Kidney glomerular epithelial cell (primary cell): ENCODE results near the gene ALK.

ENCODE experiments used
- DNase-seq: peaks from one replicate; lab custom pipeline; 2025; lab: John Stamatoyannopoulos, UW

Gene ALK

DNA sequence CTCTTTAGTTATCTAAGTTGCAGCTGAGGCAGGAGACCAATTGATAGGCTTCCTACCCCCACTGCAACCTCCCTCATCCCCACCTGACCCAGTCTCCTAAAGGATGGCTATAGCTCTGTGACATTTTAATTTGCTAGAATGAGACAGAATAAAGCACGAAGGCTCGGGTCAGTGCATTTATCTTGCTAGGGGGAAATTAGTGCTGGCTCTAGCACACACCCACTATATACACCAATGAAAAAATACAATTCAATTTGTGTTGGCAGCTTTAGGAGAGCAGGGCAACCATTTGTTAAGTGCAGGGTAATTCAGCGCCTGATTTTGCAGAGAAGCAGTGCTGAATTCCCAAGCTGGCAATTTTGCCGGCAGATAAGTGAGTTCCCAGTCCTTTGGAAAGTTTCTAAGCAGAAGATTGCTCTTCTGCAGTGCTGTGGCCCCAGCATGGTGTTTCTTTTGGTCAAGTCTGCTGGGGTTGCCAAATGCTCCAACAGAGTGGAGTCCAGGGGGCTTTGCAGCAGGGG is 346.0 kb downstream of the ALK start:
- no peak for DNase-seq

DNA sequence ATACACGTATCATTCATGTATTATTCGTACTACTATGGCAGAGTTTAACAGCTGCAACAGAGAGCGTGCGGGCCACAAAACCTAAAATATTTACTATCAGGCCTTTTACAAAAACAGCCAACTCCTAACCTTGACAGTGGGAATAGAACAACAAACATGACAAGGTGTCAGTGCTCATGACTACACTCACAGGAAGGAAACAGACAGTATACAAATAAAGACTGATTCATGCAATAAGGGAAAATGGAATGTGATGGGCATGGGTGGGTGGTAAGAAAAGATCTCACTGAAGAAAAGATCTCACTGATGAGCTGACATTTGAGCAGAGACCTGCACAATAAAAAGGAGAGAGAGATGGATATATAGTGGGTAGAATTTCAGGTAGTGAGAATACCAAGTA is 347.8 kb downstream of the ALK start:
- DNase-seq, result no peak

DNA sequence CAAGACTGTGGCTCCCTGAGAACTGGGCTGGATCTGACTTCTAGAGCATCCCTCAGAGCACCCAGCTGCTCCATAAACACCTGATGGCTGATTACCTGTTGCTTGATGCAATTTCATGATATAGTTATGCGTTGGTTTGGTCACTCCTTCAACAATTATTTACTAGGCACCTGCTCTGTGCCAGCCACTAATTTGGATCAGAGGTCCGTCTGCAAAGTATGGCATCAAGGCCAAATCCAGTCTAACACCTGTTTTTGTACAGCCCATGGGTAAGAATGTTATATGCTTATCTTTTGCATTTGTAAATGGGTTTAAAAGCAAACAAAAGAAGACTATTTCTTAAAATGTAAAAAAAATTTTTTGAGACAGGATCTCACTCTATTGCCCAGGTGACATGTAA is 348.2 kb downstream of the ALK start:
- DNase-seq, result no peak

DNA sequence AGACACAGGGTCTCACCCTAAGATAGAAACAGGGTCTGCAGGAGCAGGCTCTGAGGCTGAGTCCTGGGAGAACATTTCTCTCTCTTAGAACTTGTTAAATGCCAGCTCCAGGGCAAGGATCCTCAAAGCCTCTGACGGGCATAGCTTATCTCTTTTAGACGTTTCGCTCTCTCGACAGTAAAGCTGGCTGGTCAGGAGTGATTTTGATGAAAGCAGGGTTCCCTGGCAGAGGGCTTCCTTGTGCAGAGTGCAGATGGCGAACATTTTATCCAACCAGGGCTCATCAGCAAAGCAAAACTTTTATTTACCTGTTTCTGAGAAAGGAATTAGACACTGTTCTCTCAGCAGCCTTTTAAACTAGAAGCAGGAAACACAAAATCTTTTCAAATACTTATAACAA is 350.8 kb downstream of the ALK start:
- DNase-seq, result no peak

DNA sequence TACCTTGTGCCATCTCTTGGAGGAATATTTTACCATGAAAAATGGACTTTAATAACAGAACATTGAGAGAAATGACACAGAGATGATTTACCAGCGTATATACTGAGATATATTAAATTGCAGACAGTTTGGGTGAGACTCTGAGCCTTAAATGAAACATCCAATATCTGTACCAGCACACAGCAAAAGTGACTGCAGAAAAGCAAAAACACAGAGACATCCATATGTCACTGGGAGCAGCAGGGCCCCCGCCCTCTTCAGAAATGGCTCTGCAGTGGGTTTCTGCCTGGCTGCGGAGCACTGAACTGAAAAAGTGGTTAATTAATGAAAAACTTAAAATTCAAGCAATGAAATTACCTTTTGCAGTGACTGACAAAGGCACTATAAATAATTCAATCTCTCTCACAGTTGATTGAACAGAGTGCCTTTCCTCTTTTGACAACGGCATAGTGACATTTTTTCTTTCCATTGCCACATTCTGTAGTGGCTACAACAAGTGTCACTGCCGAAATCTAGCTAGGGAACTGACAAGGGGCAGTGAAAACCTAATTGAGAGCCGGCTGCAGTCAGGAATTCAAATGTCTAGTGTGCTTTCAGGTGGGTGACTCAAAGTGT is 353.4 kb downstream of the ALK start:
- DNase-seq, result no peak

DNA sequence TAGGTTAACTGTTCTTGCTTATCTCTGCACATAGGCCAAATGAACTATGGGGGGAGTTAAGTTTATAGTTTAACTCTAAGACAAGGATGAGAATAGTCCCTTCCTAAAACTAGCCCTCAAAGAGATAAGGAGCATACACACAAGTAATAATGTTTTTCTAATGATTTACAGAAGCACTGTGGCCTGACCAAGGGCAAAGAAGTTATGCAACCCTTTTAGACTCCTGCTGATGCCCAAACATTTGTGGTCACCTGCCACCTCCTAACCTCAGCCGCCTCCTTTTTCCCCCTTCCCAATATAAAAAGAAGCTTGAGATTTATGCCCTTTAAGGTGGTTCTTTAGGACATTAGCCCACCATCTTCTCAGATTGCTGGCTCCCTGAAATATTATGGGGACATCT is 357.7 kb downstream of the ALK start:
- no peak for DNase-seq

DNA sequence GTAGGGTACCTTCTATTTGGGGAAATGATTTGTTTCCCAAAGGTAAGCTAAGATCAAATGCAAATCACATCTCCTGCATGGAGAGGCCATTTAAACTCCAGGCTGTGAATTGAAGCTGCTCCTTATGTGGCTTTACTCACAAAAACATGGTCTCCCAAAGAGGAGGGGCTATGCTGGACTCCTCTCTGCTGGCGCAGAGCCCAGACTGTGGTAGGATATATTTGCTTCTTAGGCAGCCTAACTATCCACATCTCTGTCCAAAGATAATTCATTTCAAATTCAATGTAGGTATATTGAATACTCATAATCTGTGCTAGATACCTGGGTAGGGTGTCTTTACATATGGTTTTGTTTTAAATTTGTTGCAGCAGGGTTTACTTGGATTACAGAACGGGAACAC is 358.5 kb downstream of the ALK start:
- no peak for DNase-seq

DNA sequence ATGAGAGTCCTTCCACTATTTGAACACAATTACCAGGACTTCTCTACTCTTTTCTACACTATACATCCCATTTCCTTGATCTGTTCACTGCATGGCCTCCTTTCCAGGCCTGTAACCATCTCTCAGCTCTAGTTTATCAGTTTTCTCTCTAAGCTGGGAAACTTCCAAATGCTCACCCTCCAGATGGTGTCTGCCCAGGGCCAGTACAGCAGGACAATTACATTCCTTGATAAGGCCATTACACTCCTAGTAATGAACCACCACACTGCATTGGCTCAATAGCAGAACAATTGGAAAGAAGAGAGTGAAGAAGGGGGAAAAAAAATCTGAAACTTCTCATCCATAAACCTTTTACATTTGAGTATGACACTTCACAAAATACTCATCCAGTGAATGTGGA is 359.1 kb downstream of the ALK start:
- no peak for DNase-seq

DNA sequence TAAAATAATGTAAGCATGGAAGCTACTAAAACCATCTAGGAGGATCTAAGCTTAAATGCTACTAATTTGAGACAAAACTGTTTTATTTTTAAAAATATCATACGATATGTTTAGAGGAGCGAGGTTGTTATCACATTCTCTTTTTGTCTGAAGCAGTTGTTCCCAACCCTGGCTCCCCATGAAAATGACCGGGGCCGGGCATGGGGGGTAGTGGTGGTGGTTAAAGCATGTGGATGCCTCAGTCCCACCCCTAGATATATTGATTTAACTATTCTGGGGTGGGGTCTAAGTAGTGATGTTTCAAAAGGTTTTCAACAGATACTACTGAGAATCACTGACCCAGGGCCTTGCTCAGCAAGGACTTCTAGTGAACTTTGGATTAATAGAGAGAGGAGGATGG is 359.8 kb downstream of the ALK start:
- no peak for DNase-seq

DNA sequence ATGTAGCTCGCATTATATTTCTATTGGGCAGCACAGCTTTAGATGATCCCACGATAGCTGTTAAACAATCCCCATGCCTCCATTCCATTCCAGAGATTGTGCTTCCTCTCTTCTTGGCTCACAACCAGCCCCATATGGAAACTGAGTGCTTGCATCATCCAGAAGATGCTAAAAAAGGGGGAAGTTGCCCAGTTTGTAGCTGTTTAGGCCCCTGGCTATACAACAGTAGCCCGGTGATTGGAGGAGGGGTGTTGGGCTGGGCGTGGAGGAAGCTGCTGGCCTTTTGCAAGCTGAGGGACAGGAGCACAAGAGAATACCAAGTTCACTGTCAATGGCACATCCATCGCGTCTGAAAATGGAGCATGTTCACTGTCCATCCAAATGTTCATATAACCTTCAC is 360.2 kb downstream of the ALK start:
- no peak for DNase-seq

DNA sequence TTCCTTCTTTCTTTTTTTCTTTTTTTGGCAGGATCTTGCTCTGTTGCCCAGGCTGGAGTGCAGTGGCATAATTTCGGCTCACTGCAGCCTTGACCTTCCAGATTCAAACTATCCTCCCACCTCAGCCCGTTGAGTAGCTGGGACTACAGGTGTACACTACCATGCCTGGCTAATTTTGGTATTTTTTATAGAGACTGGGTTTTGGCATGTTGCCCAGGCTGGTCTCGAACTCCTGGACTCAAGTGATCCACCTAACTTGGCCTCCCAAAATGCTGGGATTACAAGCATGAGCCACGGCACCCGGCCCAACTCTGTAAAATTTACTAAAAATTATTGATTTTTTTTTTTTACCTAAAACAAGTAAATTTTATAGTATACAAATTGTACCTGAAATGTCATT is 360.8 kb downstream of the ALK start:
- DNase-seq, result no peak

DNA sequence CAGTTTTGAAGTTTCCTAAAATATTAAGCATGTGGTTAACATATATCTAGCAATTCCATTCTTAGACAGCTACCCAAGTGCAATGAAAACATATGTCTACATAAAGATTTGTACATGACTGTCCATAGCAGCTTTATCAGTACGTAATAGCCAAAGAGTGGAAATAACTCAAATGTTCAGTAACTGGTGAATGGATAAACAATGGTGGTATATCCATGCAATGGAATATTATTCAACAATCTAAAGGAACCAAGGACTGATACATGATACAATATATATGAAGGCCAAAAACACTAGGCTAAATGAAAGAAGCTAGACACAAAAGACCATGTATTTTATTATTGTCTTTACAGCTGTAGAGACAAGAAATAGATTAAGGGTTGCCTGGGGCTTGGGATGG is 361.4 kb downstream of the ALK start:
- no peak for DNase-seq

DNA sequence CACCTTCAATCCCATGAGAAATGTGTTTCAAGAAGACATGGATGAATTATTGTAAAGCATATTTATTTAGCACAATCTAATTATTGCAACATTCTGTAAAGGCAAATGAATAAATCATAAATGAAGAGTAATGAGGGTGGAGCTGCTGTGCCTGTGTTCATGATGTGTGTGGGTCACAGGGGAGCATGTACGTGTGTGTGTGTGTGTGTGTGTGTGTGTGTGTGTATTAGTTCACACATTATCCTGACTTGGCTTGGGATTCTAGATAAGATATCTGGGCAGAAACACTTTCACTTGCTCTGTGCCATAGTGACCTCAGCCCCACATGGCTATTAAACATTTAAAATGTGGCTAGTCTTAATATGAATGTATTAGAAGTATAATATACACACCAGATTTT is 361.8 kb downstream of the ALK start:
- no peak for DNase-seq

DNA sequence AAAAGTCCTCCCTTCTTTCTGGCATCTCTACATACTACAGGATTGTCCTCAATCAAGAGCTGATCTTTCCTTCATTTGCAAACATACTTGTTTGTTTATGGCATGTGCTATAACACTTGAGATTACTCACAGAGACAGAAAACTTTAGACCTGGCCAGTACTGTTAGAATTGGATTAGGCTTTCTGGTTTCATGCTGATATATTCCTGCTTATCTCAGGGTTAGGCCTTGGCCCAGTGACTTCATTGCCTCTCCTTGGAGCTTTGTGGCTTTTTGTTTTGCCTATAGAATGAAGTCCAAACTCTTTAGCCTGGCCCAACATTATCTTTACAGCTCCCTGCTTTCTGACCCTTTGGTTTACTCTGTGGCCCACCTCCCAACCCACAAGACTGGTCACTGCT is 363.3 kb downstream of the ALK start:
- DNase-seq, result no peak

DNA sequence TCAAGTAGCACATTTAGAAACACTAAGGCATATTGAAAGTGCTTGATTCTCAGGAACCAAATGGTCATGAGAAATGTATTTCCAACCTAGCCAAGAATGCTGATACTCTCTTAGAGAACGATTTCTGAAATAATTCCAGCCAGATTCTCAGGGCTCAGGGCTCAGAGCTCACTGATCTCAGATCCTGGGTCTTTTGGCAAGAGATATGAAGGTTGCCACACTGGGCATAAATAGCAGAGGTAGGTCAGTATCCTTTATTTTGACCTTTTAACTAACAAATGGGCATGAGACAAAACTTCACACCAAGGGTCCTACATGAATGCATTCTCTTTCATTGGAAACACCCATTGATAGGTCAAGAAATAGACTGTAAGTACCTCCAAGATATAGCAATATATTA is 364.1 kb downstream of the ALK start:
- no peak for DNase-seq

DNA sequence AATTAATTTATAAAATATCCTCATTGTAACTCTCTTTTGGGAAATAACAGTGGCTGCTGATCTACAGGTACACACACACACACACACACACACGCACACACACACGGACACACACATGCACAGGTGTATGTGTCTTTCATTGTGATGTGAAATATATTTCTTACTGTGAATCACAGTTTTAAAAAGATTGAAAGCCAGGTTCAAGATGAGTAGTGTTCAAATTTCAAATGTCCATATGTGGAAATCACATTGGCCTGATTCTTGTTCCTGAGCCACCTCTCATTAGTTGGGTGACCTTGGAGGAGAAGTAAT is 372.4 kb downstream of the ALK start:
- DNase-seq, result no peak

DNA sequence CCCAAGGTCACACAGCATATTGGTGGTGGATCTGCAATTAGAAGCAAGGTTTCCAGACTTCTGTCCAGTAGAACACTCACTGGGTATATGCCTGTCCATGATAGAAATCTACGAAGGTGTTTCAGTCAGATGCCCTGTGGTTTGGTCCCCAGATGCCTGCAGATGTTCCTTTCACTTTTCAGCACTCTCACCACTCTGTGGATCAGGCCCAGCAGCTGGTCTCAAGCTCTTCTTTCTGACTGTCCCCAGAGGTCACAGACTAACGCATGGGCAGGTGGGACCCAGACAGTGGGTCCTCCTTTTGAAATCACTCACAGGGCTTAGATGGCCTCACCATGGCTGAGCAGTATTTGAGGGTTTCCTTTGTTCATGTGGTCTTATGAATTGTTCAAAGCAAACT is 376.5 kb downstream of the ALK start:
- DNase-seq, result no peak

DNA sequence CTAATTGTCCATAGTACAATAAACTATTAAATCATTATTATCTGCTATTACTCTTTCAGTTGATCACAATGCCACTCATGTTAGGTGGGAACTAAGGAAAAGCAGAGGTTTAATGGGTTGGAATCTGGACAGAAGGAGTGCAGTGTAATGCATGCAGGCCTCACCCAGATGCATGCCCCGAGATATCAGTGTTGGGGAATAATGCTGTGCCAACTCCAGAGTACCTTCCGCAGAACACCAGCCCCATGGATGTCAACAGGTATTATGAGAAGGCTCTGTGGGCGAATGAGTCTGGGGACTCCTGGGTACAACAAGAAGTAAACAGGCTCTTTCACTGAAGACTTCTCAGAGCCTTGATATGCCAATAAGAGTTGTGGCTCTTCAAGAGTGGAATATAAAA is 377.4 kb downstream of the ALK start:
- DNase-seq, result no peak

DNA sequence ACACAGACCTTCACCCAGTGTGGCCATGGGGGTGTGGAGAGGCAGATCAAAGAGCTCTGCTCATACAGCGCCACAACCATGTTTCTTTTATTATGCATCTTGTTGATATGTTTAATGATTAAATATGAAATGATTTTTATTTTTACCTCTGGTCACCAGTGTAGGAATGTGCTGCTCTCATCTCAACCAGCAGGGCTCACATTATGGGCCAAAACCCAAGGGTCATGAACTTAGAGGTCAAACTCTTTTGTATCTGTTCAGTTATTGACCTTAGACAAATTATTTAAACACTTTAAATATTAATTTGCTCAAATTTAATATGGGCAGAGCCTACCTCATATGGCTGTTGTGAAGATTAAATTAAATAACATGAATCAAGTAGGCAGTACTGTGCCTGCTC is 386.2 kb downstream of the ALK start:
- no peak for DNase-seq

DNA sequence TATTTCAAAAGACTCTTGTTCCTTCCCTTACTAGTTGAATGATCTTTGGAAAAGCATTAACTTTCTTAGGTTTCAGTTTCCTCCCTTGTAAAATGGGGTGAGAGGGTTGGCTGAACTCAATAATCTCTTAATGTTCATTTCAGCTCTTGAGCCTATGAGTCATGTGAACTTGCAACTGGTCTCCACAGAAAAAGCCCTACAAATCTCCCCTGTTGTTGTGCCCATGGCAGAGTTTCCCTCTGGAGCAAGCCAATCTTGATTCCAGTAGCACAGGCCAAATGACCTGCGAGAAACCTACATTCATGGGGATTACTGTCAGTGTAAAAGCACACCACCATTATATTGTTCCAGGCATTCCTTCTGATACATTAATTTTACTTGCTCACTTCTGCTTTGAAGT is 388.9 kb downstream of the ALK start:
- DNase-seq, result no peak

DNA sequence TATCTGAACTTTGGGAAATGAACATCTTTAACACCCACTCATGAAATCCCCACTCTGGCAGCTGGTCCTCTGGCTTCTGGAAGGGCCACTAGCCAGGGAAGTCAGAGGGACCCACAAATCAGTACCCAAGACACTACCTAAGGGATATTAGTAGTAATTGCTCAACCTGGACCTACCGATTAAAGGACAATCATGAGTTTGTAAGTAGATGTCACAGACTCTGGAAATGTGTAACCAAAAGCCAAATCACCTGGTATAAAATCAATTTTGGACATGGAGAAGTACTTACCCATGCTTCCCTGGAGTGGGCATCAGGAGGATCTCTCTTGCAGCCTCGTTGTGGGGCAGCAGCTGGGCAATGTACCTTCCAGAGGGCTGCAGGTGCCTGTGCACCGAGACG is 389.8 kb downstream of the ALK start:
- no peak for DNase-seq

DNA sequence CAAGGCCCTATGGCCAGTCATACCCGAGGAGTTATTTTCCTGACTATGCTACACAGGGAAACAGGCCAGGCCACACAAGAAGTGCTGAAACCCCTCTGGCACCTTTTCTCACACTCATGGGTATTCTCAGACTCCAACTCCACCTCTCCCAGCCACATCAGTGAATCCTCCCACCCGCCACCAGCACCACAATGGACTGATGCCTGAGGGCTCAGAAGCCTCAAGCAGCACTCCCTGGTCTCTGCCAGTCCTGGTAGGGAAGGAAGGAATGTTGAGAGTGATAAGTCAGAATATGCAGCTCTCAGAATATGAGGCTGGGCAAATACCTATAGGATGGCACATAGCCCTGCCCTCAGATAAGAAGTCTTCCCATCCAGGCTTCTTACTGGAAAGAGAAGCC is 391.1 kb downstream of the ALK start:
- DNase-seq, result no peak

DNA sequence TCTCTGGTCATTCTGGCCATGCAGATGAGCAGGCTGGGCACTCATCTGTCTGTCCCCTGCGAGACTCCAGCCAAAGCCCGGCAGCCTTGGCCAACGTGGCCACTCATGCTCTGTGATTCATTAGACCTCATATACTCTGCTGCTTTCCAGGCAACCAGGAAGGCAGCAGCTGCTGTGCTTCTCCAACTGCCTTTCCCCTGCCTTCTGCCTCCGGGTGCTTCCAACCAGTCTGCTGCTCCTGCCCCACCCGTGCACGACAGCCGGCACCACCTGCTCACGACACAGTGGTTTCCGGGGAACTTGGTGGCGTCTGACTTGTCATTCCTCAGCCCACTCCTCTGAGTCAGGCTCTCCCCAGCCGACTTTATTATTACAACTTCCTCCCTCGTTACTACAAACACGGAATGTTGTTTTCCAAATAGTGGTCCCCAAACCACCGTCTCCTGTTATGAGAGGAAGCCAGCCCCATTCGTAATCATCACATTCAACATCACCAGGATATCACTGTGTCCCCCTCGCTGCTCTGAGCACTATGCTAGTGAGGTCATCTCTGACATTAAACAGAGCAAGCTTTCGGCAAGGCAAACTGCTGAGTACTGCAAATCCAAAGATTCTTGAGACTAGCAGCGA is 392.4 kb downstream of the ALK start:
- DNase-seq, result peak; percentile 36

DNA sequence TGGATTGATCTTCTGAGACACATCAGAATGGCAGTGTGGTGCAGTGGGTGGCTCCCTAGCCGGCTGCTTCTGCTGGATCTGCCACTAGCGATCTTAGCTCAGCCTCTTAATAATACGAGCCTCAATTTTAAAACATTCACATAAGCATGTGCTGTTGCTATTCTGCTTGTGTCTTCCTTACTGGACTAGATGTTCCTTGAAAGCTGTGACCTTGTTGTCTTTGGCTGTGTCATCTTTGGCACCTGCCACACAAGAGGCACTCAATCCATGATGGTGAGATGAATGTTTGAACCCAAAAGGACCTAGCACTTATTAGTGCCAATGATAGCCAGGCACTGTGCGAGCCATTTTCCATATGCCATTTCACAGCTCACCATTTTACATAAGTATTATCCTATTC is 393.0 kb downstream of the ALK start:
- DNase-seq, result no peak

DNA sequence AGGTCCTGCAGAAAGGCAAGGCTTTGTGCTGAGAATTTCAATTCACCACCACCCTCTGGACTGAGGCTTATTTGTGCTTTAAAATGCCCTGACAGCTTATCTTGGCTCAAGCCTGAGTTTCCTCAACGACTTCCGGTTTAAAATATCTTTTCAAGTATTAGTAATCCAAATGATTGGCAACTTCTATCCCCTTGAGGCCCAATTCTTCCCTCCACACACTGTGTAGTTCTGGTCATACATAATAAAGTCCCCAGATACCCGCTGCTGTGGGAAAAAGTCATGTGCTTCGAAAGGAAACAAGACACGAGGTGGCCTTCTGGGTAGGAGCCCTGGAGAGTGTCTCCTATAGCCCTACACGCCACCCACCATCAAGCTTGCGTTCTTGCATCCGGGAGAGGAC is 393.4 kb downstream of the ALK start:
- DNase-seq, result no peak
